ENCODE data around the gene PAPOLB.
"Not testable (repeated sequence)": the region's sequence is repeated elsewhere in the genome, so short reads cannot be mapped to it uniquely, and the experiment has no call there.

PAPOLB gene

GRCh38 chr7:4861673-4862072 lies at the start of gene PAPOLB:
TSS of gene PAPOLB (minus strand) at chr7:4862030. CDS start at chr7:4861810, 220 bp downstream.
- no peak for DNase-seq (ENCODE audit: low read depth in 1 of 2, low spot score in 1 of 2)

- no peak for DNase-seq (ENCODE audit: low read depth in 1 of 2, low spot score in 1 of 2)
Measured at GRCh38 chr7:4911111-4911828, 49.4 kb upstream of the PAPOLB start.

GRCh38 chr7:4906682-4907081 lies 44.9 kb upstream of the PAPOLB start:
- DNase-seq (ENCODE audit: low read depth in 1 of 2, low spot score in 1 of 2), result no peak

- DNase-seq (ENCODE audit: low read depth in 1 of 2, low spot score in 1 of 2), result no peak
Measured at GRCh38 chr7:4905171-4905570, 43.3 kb upstream of the PAPOLB start.

GRCh38 chr7:4904346-4904745 lies 42.5 kb upstream of the PAPOLB start:
- DNase-seq (ENCODE audit: low read depth in 1 of 2, low spot score in 1 of 2), result no peak

GRCh38 chr7:4895766-4896165 lies 33.9 kb upstream of the PAPOLB start:
- DNase-seq (ENCODE audit: low read depth in 1 of 2, low spot score in 1 of 2), result no peak

GRCh38 chr7:4894482-4894881 lies 32.7 kb upstream of the PAPOLB start:
- no peak for DNase-seq (ENCODE audit: low read depth in 1 of 2, low spot score in 1 of 2)

GRCh38 chr7:4893929-4894475 lies 32.2 kb upstream of the PAPOLB start:
- DNase-seq (ENCODE audit: low read depth in 1 of 2, low spot score in 1 of 2), result no peak

- DNase-seq (ENCODE audit: low read depth in 1 of 2, low spot score in 1 of 2), result not testable (repeated sequence)
Measured at GRCh38 chr7:4893188-4893587, 31.4 kb upstream of the PAPOLB start.

- not testable (repeated sequence) for DNase-seq (ENCODE audit: low read depth in 1 of 2, low spot score in 1 of 2)
Measured at GRCh38 chr7:4891522-4891921, 29.7 kb upstream of the PAPOLB start.

- no peak for DNase-seq (ENCODE audit: low read depth in 1 of 2, low spot score in 1 of 2)
Measured at GRCh38 chr7:4889682-4890081, 27.9 kb upstream of the PAPOLB start.

- no peak for DNase-seq (ENCODE audit: low read depth in 1 of 2, low spot score in 1 of 2)
Measured at GRCh38 chr7:4888161-4888560, 26.3 kb upstream of the PAPOLB start.

GRCh38 chr7:4886671-4887070 lies 24.8 kb upstream of the PAPOLB start:
- DNase-seq (ENCODE audit: low read depth in 1 of 2, low spot score in 1 of 2), result no peak

- DNase-seq (ENCODE audit: low read depth in 1 of 2, low spot score in 1 of 2), result no peak
Measured at GRCh38 chr7:4885317-4885807, 23.5 kb upstream of the PAPOLB start.

- DNase-seq (ENCODE audit: low read depth in 1 of 2, low spot score in 1 of 2), result no peak
Measured at GRCh38 chr7:4884164-4884563, 22.3 kb upstream of the PAPOLB start.

- peak; percentile 35 to 68 for DNase-seq (ENCODE audit: low read depth in 1 of 2, low spot score in 1 of 2)
Measured at GRCh38 chr7:4883372-4884144, 21.7 kb upstream of the PAPOLB start, which contains the start of gene RADIL. TSS of gene RADIL (minus strand) at chr7:4883716. CDS start at chr7:4878139, 5,577 bp downstream.

- no peak for DNase-seq (ENCODE audit: low read depth in 1 of 2, low spot score in 1 of 2)
Measured at GRCh38 chr7:4883033-4883371, 21.2 kb upstream of the PAPOLB start.

GRCh38 chr7:4882169-4883032 lies 20.6 kb upstream of the PAPOLB start:
- no peak for DNase-seq (ENCODE audit: low read depth in 1 of 2, low spot score in 1 of 2)

- DNase-seq (ENCODE audit: low read depth in 1 of 2, low spot score in 1 of 2), result no peak
Measured at GRCh38 chr7:4880218-4880617, 18.4 kb upstream of the PAPOLB start.

GRCh38 chr7:4879396-4880081 lies 17.7 kb upstream of the PAPOLB start:
- DNase-seq (ENCODE audit: low read depth in 1 of 2, low spot score in 1 of 2), result no peak
